ENCODE measurements around the gene DACT2.

Gene DACT2

GRCh38 chr6:168264593-168265335, 54.8 kb downstream of the DACT2 start:
- no peak for DNase-seq (ENCODE audit: low spot score)

DNA sequence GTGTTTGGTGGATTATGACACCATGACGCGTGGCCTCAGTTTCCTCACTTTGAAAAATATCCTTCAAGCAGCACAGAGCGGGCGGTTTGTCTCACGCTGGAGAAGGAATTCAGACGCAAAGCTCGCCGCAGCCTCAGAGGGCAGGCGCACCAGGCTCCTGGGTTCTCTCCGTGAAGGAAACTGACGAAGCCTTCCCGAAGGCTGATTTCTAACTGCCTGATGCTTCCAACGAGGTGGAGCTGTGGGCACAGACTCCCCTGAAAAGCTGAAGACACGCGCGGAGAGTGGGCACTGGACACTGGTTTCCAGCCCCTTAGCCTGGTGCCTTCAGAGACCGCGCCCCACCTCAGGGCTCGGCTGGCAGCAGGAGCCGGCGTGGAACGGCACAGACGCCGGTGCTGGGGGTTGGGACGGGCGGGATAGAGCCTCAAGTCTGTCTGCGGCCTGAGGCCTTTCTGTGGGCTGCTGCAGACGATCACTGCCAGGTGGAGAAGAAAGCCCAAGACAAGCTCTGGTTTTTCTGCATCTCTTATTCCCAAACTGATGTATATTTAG, 56.1 kb downstream of the DACT2 start:
- no peak for DNase-seq (ENCODE audit: low spot score)

GRCh38 chr6:168261234-168261633, 58.3 kb downstream of the DACT2 start:
- no peak for DNase-seq (ENCODE audit: low spot score)

DNA sequence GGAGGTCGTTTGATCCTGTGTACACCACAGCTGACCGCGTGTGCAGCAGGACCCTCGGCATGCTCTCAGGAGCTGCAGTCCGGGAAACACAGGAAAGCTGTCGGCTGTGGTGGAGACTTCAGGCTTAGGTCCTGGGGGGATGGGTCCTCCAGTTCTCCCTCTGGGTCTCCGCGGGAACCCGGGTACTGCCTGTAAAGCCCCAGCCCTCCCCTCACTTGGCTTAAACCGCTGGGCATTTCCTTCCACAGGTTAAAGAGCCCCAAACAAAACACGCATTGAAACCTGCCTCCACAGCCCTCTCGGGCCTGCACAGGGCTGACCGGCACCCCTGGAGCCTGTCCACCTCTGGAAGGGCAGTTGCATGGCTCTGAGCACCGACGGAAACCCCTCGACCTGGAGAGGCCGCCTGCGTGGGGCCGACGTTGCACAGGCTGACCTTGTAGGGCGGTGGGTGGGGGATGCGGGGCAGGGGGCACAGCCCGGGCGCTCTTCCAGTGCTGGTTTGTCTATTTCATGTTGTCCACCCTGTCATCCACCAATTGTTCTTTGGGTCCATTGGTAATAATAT, 59.1 kb downstream of the DACT2 start:
- DNase-seq (ENCODE audit: low spot score), result no peak

- DNase-seq (ENCODE audit: low spot score), result no peak
Measured at GRCh38 chr6:168258795-168259194, 60.8 kb downstream of the DACT2 start.

DNA sequence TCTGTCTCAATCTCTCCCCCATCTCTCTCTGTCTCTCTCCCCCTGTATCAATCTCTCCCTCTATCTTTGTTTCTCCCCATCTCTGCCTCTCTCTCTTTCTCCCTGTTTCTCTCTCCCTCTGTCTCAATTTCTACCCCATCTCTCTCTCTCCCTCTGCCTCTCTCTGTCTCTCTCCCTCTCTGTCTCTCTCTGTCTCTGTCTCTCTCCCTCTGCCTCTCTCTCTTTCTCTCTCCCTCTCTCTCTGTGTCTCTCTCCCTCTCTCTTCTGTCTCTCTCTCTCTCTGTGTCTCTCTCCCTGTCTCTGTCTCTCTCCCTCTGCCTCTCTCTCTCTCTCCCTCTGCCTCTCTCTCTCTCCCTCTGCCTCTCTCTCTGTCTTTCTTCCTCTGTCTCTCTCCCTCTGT, 62.6 kb downstream of the DACT2 start:
- no peak for DNase-seq (ENCODE audit: low spot score)
